ENCODE measurements around the gene MASP2.
"Not testable (repeated sequence)": the region's sequence is repeated elsewhere in the genome, so short reads cannot be mapped to it uniquely, and the experiment has no call there.

The MASP2 gene

GRCh38 chr1:11052839-11053757, 6.1 kb upstream of the MASP2 start:
- TF ChIP-seq GATA1 (IDR thresholded peaks at IDR 0.05; ENCODE audit: low read depth, low read length): no peak
- TF ChIP-seq POLR2A (IDR thresholded peaks at IDR 0.05; ENCODE audit: low read length): peak; percentile 42

GRCh38 chr1:11051781-11052511, 4.9 kb upstream of the MASP2 start:
- no peak for DNase-seq
- no peak for TF ChIP-seq POLR2A (IDR thresholded peaks at IDR 0.05; ENCODE audit: low read length)
- no peak for TF ChIP-seq GATA1 (IDR thresholded peaks at IDR 0.05; ENCODE audit: low read depth, low read length)

More at GRCh38 chr1:11052839-11053757, 6.1 kb upstream of the MASP2 start:
- no peak for DNase-seq

GRCh38 chr1:11051121-11051520, 4.1 kb upstream of the MASP2 start:
- not testable (repeated sequence) for DNase-seq

GRCh38 chr1:11046270-11046566, 821 bp downstream of the MASP2 start:
- DNase-seq: no peak
- TF ChIP-seq POLR2A (IDR thresholded peaks at IDR 0.05; ENCODE audit: low read length) (no peak), GATA1 (IDR thresholded peaks at IDR 0.05; ENCODE audit: low read depth, low read length) (no peak)

DNA sequence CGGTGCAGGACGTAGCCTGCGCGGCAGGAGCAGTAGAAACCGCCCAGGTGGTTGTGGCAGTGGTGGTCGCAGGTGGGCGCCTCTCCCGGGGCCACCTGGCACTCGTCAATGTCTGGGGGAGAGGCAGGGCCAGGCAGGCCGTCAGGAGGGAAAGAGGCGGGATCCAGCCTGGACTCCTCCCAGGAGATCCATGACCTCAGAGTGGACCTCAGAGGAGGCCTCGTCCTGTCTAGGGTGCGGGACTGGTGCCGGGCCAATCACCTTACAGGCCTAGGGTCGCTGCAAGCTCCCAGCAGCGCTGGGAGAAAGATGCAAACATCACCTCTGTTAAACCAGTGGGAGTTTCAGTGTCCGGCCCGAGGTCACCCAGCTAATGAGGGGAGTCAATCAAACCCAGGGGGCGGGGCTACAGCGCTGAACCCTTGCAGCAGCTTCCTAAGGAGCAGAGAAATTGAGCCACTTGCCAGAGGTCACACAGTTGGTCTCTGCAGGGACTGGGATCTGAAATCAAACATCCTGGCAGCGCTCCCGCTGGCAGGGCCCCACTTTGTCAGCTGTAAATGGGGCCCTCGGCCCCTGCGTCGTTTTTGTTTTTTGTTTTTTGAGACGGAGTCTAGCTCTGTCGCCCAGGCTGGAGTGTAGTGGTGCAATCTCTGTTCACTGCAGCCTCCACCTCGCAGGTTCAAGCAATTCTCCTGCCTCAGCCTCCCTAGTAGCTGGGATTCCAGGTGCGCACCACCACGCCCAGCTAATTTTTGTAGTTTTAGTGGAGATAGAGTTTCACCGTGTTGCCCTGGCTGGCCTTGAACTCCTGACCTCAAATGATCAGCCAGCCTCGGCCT, 1.4 kb downstream of the MASP2 start:
- DNase-seq: no peak
- no peak for TF ChIP-seq GATA1 (IDR thresholded peaks at IDR 0.05; ENCODE audit: low read depth, low read length)
- TF ChIP-seq POLR2A (IDR thresholded peaks at IDR 0.05; ENCODE audit: low read length): no peak

DNA sequence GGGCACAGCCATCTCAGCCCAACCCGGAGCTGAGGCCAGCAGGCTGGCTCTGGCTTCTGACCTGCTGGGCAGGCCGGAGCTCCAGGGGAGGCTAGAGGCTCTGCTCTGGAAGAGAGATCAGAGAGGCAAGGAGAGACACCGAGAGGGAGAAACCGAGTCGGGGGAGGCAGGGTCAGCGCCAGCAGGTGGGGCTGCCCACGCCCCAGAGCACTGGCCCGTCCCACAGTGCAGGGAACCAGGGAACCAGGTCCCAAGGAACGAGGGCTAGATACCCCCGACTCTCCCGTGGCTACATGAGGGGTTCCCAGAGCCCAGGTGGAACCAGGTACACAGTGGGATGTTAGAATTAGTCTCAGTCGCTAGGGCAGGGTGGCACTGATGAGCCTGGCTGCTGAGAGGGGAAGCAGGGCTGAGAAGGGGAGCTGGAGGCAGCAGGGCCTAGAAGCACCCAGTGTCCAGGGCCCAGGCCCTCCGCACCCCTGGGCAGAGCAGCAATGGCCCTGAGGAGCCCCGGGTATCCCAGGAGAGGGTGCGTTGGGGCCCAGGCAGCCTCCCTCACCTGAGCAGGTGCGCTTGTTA, 2.1 kb downstream of the MASP2 start:
- no peak for TF ChIP-seq GATA1 (IDR thresholded peaks at IDR 0.05; ENCODE audit: low read depth, low read length)
- TF ChIP-seq POLR2A (IDR thresholded peaks at IDR 0.05; ENCODE audit: low read length): no peak
- DNase-seq: no peak

DNA sequence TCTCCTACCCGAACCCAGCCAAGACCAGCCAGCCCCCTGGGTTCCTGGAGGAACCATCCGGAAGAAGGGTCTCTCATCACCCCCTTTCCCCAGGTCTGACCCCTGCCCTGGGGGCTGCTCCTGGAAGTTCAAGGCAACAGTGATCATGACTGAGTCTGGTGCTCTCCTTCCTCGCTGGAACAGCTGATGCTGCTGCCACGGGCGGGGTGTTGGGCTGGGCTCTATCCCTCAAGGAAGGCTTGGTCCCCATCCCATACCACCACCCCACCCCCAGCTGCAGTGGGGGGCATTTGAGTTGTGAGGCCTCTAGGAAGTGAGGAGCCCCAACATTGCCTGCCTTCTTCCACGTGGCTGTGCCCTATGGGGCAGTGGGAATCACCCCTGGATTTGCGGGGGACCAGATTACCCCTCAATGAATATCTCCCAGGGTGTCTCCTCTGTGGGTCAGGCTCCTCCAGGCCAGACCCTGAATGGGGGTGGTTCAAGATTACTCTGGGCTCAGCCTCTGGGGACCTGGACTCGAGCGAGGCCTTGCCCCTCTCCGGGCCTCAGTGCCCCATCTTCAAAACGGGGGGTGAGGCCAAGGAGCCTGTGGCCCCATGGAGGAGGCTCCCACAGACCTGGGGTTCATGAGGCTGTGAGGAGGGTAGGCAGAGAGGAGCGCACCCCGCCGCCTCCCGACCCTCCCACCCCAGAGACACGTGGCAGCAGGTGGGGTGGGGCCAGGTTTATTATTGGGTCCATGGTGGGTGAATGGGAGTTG, 2.8 kb downstream of the MASP2 start:
- TF ChIP-seq GATA1 (IDR thresholded peaks at IDR 0.05; ENCODE audit: low read depth, low read length) (no peak), POLR2A (IDR thresholded peaks at IDR 0.05; ENCODE audit: low read length) (no peak)
- DNase-seq: no peak

DNA sequence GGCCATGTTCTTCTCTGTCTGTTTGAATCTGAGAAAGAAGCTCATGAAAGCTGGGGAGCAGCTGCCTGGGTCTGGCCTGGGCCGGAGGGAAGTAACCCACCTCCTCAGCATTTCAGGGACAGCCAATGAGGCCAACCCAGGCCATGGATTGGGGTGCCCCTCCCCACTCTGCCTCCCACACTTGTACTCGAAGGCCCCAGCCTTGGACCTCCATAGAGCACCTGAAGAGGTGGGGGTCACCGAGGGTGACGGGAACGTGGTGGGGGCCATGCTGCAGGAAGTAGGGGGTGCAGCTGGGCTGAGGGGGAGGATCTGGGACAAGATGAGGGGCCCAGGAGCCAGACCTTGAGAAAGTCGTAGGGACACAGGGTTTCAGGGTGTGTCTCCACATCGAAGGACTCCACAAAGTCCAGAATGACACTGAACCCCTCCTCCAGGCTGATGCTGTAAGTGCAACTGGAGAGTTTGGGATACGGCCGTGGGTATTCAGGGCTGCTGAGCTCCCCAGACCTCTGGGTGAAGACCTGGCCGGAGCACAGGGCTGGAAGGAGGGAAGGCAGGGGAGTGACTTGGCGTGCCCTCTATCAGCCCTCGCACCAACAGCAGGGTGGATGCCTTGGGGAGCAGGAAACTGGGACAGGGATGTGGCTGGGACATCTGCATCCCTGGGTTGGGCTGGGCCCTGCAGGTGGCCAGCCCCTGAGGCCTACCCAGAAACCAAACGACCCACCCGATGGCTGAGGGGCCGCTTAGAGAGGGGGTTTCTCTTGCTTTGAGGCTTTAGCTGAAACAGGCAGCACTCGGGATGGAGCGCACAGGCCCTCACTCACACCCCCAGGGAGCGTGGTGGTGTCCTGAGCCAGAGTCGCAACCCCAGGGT, 3.8 kb downstream of the MASP2 start:
- no peak for DNase-seq

GRCh38 chr1:11042065-11042464, 5.0 kb downstream of the MASP2 start:
- TF ChIP-seq POLR2A (IDR thresholded peaks at IDR 0.05; ENCODE audit: low read length): no peak
- no peak for TF ChIP-seq GATA1 (IDR thresholded peaks at IDR 0.05; ENCODE audit: low read depth, low read length)
- DNase-seq: no peak

More for the DNA sequence above, 3.8 kb downstream of the MASP2 start:
- TF ChIP-seq GATA1 (IDR thresholded peaks at IDR 0.05; ENCODE audit: low read depth, low read length): no peak
- TF ChIP-seq POLR2A (IDR thresholded peaks at IDR 0.05; ENCODE audit: low read length): no peak

- no peak for TF ChIP-seq POLR2A (IDR thresholded peaks at IDR 0.05; ENCODE audit: low read length)
- TF ChIP-seq GATA1 (IDR thresholded peaks at IDR 0.05; ENCODE audit: low read depth, low read length): no peak
Measured at GRCh38 chr1:11041048-11041447, 6.0 kb downstream of the MASP2 start.

GRCh38 chr1:11040105-11040429, 7.0 kb downstream of the MASP2 start:
- not testable (repeated sequence) for DNase-seq

More at GRCh38 chr1:11041048-11041447, 6.0 kb downstream of the MASP2 start:
- no peak for DNase-seq

- TF ChIP-seq GATA1 (IDR thresholded peaks at IDR 0.05; ENCODE audit: low read depth, low read length) (no peak), POLR2A (IDR thresholded peaks at IDR 0.05; ENCODE audit: low read length) (no peak)
- DNase-seq: no peak
Measured at GRCh38 chr1:11039351-11040104, 7.5 kb downstream of the MASP2 start.

All from erythroblast (primary cell).